DND-41 (cell line): Measurements from ENCODE around the gene RMC1.

Experiments used
- EZH2 ChIP-seq: IDR thresholded peaks from 3 replicates; pipeline ENCODE4 v1.6.1; 2012; ENCODE audit warnings: borderline replicate concordance, low read depth, mild to moderate bottlenecking, moderate library complexity, low read length, inconsistent platforms; ENCODE audit not compliant: severe bottlenecking
- TF ChIP-seq, protein P1 (sequence below): IDR thresholded peaks from 2 replicates; pipeline ENCODE4 v1.5.1; 2012; ENCODE audit warnings: borderline replicate concordance, low read length, moderate library complexity, mild to moderate bottlenecking; ENCODE audit not compliant: poor library complexity, severe bottlenecking; ENCODE audit errors: extremely low read depth

DNA sequence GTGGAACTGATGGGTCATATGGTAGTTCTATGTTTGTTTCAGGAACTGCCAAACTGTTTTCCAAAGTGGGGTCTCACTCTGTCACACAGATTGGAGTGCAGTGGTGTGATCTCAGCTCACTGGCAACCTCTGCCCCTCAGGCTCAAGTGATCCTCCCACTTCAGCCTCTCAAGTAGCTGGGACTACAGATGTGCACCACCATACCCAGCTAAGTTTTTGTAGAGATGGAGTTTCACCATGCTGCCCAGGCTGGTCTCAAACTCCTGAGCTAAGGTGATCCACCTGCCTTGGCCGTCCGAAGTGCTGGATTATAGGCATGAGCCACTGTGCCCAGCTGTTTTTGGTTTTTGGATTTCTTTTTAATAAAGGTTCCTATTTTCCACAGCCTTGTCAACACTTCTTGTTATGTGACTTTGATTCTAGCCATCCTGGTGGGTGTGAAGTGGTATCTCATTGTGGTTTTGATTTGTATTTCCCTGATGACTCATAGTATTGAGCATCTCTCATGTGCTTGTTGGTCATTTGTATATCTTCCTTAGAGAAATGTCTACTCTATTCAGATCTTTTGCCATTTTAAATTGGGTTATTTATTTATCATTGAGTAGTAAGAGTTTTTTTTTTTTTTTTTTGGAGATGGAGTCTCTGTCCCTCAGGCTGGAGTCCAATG, 60.2 kb downstream of the RMC1 start:
- TF ChIP-seq, protein P1, sequence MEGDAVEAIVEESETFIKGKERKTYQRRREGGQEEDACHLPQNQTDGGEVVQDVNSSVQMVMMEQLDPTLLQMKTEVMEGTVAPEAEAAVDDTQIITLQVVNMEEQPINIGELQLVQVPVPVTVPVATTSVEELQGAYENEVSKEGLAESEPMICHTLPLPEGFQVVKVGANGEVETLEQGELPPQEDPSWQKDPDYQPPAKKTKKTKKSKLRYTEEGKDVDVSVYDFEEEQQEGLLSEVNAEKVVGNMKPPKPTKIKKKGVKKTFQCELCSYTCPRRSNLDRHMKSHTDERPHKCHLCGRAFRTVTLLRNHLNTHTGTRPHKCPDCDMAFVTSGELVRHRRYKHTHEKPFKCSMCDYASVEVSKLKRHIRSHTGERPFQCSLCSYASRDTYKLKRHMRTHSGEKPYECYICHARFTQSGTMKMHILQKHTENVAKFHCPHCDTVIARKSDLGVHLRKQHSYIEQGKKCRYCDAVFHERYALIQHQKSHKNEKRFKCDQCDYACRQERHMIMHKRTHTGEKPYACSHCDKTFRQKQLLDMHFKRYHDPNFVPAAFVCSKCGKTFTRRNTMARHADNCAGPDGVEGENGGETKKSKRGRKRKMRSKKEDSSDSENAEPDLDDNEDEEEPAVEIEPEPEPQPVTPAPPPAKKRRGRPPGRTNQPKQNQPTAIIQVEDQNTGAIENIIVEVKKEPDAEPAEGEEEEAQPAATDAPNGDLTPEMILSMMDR = no peak
- no peak for TF ChIP-seq EZH2
